SKM-1 treated with dmso at 0.1 percent for 144 hours (cell line): Measurements from ENCODE around the gene TTC29.
"Not testable (repeated sequence)": the region's sequence is repeated elsewhere in the genome, so short reads cannot be mapped to it uniquely, and the experiment has no call there.

Experiments
- DNase-seq: peaks from one replicate; lab custom pipeline; 2025; ENCODE audit not compliant: unreplicated experiment; lab: John Stamatoyannopoulos, UW

TTC29 gene

GRCh38 chr4:146883070-146883469, 62.6 kb downstream of the TTC29 start:
- no peak for DNase-seq

GRCh38 chr4:146857298-146857697, 88.4 kb downstream of the TTC29 start:
- DNase-seq: no peak

- no peak for DNase-seq
Observed at GRCh38 chr4:146855761-146856160, 89.9 kb downstream of the TTC29 start.

DNA sequence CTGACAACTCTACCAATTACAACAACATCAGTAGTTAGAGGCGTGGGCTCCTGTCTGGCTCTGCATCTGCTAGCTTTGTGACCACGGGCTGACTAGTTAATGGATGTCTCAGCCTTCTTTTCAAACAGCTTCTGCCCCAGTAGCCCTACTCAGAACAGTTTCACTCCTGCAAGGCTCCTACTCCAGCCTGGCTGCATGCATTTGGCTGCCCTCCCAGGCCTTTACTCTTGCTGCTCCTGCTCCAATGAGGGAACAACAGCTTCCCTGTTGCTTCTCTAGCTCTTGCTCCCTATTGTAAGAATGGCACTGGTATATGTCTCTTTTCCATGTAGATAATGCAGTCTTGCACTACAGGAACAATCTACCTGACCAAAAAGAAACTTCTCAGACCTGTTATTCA, 93.3 kb downstream of the TTC29 start:
- DNase-seq: no peak

- no peak for DNase-seq
Observed at GRCh38 chr4:146847345-146847744, 98.3 kb downstream of the TTC29 start.

DNA sequence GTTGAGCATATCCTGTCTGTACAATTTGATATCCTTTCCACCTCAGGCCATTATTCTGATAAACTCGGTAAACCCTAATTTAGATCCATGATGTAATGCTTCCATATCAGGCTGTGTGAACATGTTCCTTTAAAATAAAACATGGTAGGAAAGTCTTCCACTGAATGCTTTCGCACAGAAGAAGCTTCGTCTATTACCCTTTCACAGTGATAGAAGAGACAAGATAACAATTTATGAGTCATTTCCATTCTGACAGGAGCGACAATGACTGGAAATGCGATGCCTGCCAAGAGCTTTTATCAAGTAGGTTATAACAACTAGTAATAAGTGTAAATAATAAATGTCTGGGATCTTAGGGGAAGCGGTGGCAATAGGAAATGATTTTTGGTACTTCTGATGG, 98.8 kb downstream of the TTC29 start:
- DNase-seq: no peak

GRCh38 chr4:146844761-146845160, 100.9 kb downstream of the TTC29 start:
- DNase-seq: no peak

DNA sequence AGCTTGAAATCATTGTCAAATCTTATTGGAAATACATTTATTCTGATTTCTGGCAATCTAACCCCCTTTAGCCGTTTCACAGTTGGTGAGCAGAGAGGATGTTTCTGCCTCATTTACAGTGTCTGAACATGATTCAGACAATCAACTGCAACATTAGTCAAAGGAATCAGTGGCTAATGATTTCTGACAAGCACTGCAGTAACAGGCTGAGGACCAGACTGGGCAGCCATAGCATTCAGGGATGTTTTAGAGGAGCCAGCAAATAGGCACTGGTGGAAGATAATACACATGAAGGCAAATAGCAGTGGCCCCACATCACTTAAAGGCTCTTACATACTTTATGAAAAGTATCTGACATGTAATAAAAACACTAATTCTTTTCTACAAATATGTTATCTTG, 102.8 kb downstream of the TTC29 start:
- no peak for DNase-seq

DNA sequence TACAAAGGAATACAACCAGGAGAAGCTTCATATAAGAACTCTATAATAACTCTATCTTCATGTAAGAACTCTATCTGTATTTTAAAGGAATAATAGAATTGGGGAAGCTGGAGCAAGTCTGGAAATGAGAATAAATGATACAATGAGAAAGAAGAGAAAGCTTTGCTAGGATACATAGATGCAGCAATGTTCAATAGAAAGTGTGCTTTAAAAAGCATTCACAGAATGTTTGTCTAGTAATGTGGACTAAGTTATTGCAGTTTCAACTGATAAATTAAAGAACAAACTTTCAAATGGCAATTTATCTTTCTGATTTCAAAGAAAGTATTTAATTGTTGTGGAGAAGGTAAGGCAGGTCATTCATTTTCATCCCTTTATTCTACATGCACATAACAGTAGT, 104.9 kb downstream of the TTC29 start:
- no peak for DNase-seq

- no peak for DNase-seq
Observed at GRCh38 chr4:146835096-146835495, 110.6 kb downstream of the TTC29 start.

GRCh38 chr4:146834263-146835034, 111.2 kb downstream of the TTC29 start:
- no peak for DNase-seq

DNA sequence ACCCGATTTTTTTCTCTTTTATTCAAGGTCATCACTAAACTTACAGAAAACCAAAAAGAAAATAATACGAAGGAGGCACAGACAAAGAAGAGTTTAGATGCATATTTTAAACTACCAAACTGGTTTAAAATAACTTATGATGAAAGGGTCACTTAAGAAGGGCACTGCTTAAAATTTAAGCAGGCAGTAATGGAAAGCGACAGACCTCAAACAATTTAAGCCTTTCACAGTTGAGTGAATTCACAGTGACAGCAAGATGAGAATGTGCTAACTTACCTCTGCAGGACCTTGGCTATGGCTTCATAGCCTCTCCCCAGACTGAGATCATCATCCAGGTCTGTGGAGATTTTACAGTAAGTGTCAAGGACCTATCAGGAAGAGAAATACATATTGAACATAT, 112.1 kb downstream of the TTC29 start:
- no peak for DNase-seq

- not testable (repeated sequence) for DNase-seq
Observed at GRCh38 chr4:146822980-146823379, 122.7 kb downstream of the TTC29 start.

GRCh38 chr4:146814750-146815149, 130.9 kb downstream of the TTC29 start:
- no peak for DNase-seq

DNA sequence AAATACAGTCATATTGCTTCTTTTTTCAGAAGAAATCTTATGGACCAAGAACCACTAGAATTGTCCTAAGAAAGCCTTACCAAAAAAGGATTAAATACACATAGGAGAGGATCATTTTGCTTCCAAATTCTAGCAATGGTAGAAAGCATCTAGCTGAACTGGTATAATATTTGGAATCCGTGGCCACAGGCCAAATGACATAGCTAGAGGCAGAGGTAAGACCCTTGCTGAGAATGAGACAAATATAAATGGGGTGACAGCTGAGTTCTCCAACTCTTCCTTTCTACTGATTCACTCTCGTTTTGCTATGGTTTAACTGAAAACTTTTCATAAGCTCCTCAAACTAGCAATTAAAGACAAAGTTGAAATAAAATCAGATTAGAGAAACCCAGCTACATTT, 150.0 kb downstream of the TTC29 start:
- no peak for DNase-seq

DNA sequence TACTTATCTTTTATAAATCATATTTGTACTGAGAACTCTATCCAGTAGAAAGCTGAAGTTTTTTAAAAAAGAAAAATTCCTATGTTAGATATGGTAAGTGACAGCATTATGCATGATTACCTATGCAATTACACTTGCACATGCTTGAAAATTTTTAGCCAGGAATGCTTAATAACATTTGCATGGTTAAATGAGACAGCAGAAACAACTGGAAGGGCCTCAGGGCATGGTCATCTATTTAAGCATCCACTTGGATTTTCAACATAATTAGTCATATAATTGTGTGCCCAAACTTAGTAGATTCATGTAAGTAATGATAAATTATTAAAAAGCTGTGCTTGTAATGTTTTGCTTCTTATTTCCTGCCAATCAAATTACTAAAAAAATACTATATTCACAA, 151.9 kb downstream of the TTC29 start:
- DNase-seq: no peak

GRCh38 chr4:146791439-146791838, 154.2 kb downstream of the TTC29 start:
- DNase-seq: no peak

GRCh38 chr4:146790515-146790914, 155.1 kb downstream of the TTC29 start:
- no peak for DNase-seq

DNA sequence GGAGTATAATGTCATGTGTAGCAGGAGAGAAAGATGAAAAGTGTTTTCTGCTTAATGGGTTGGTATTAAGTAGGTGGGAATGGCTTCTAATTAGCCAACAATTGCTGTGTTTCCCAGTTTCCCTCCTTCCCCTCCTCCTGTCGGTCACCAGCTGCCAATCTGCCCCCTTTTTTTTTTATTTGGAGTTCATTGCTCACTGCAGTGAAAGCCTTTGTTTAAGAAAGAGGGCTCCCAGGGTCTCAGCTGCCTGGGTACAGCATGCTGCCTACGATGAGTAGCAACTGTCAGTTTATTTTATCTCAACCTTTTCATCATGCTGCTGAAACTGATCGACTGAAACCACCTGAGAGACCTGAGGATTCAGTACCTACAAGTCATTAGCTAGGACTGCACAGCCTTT, 157.9 kb downstream of the TTC29 start:
- no peak for DNase-seq

DNA sequence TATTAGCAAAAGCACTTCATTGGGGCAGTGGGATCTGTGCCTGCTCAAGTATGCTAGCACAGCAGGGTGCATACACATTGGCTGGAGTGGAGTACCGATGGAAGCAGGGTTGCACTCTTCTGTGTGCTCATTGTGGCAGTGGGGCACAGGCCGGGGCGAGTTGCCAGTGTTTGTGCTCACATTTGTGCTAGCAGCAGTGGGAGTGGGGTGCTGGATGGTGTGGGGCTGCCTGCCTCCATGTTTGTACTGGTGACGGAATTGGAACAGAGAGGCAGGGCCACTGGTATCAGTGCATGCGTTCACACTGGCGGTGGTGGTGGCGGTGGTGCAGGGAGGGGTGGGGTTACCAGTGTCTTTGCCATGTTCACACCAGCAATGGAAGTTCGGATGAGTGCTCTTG, 169.0 kb downstream of the TTC29 start:
- no peak for DNase-seq

GRCh38 chr4:146763560-146763959, 182.1 kb downstream of the TTC29 start:
- DNase-seq: no peak

- no peak for DNase-seq
Observed at GRCh38 chr4:146762016-146762415, 183.6 kb downstream of the TTC29 start.

GRCh38 chr4:146742416-146742815, 203.2 kb downstream of the TTC29 start:
- no peak for DNase-seq
